ENCODE measurements around the gene ZNF740.
A peak's percentile ranks its signal among the peaks of the same experiment; 100 is the strongest.
"Not testable (repeated sequence)": the region's sequence is repeated elsewhere in the genome, so short reads cannot be mapped to it uniquely, and the experiment has no call there.

The ZNF740 gene

GRCh38 chr12:53194973-53195372 is 14.5 kb downstream of the ZNF740 start:
- DNase-seq (ENCODE audit: low read depth): no peak

GRCh38 chr12:53195516-53196420 is 15.2 kb downstream of the ZNF740 start:
- no peak for DNase-seq (ENCODE audit: low read depth)

GRCh38 chr12:53196486-53196885 is 16.0 kb downstream of the ZNF740 start:
- DNase-seq (ENCODE audit: low read depth): no peak

GRCh38 chr12:53197011-53197640 is 16.6 kb downstream of the ZNF740 start:
- no peak for DNase-seq (ENCODE audit: low read depth)

- no peak for DNase-seq (ENCODE audit: low read depth)
These were observed 18.1 kb downstream of the ZNF740 start for GRCh38 chr12:53198486-53199110.

GRCh38 chr12:53199700-53200099 is 19.2 kb downstream of the ZNF740 start:
- no peak for DNase-seq (ENCODE audit: low read depth)

- DNase-seq (ENCODE audit: low read depth): no peak
These were observed 19.6 kb downstream of the ZNF740 start for GRCh38 chr12:53200107-53200457.

GRCh38 chr12:53200458-53201176 is 20.1 kb downstream of the ZNF740 start:
- DNase-seq (ENCODE audit: low read depth): no peak

- no peak for DNase-seq (ENCODE audit: low read depth)
These were observed 20.6 kb downstream of the ZNF740 start for GRCh38 chr12:53201177-53201541.

GRCh38 chr12:53201639-53202038 is 21.1 kb downstream of the ZNF740 start:
- no peak for DNase-seq (ENCODE audit: low read depth)

GRCh38 chr12:53202316-53202715 is 21.8 kb downstream of the ZNF740 start:
- DNase-seq (ENCODE audit: low read depth): not testable (repeated sequence)

GRCh38 chr12:53204351-53204750 is 23.8 kb downstream of the ZNF740 start:
- DNase-seq (ENCODE audit: low read depth): no peak

GRCh38 chr12:53205747-53206419 is 25.4 kb downstream of the ZNF740 start:
- DNase-seq (ENCODE audit: low read depth): peak; percentile 65

- DNase-seq (ENCODE audit: low read depth): no peak
These were observed 26.5 kb downstream of the ZNF740 start, which contains the start of gene ITGB7 for GRCh38 chr12:53207042-53207441. Gene ITGB7, minus strand, starts transcription at chr12:53207251. Its CDS starts 6,808 bp downstream, at chr12:53200443.

- no peak for DNase-seq (ENCODE audit: low read depth)
These were observed 27.9 kb downstream of the ZNF740 start for GRCh38 chr12:53208435-53208834.

GRCh38 chr12:53208877-53209463 is 28.4 kb downstream of the ZNF740 start:
- DNase-seq (ENCODE audit: low read depth): no peak

- no peak for DNase-seq (ENCODE audit: low read depth)
These were observed 30.3 kb downstream of the ZNF740 start for GRCh38 chr12:53210843-53211242.

GRCh38 chr12:53211476-53212381 is 31.2 kb downstream of the ZNF740 start:
- DNase-seq (ENCODE audit: low read depth): no peak

- DNase-seq (ENCODE audit: low read depth): no peak
These were observed 32.4 kb downstream of the ZNF740 start for GRCh38 chr12:53212931-53213330.

GRCh38 chr12:53213348-53213747 is 32.8 kb downstream of the ZNF740 start:
- no peak for DNase-seq (ENCODE audit: low read depth)
